Measurements from ENCODE around the gene SLC6A13.
"Not testable (repeated sequence)": the region's sequence is repeated elsewhere in the genome, so short reads cannot be mapped to it uniquely, and the experiment has no call there.

GRCh38 chr12:298059-298458 lies 35.4 kb upstream of the SLC6A13 start:
- TF ChIP-seq CREB1 (IDR thresholded peaks at IDR 0.05; ENCODE audit: low read depth); BMI1 (IDR thresholded peaks at IDR 0.05; ENCODE audit: borderline replicate concordance); ATF3 (IDR thresholded peaks at IDR 0.05; ENCODE audit: borderline replicate concordance, extremely low read depth, low read depth, low read length); EP300 (IDR thresholded peaks at IDR 0.05; ENCODE audit: borderline replicate concordance in 1 of 2, control insufficient read depth in 1 of 2, low read depth in 2 of 2, low read length in 2 of 2); POLR2A (IDR thresholded peaks at IDR 0.05; ENCODE audit: low read depth, low read length); CTCF (IDR thresholded peaks at IDR 0.05 in 2 of 3, conservative IDR thresholded peaks at IDR 0.05 in 1 of 3; ENCODE audit: control insufficient read depth in 2 of 3, extremely low read depth in 1 of 3, insufficient read depth in 1 of 3, low read depth in 3 of 3, low read length in 3 of 3): not testable (repeated sequence)
